HG03280 (cell line): ENCODE data around the gene UNC13C.

Experiments
- ATAC-seq: cut with Tn5 transposase; IDR thresholded peaks from one replicate; pipeline ENCODE4 v1.9.1; 2021; ENCODE audit warnings: mild to moderate bottlenecking, moderate library complexity; ENCODE audit not compliant: unreplicated experiment

Gene UNC13C

DNA sequence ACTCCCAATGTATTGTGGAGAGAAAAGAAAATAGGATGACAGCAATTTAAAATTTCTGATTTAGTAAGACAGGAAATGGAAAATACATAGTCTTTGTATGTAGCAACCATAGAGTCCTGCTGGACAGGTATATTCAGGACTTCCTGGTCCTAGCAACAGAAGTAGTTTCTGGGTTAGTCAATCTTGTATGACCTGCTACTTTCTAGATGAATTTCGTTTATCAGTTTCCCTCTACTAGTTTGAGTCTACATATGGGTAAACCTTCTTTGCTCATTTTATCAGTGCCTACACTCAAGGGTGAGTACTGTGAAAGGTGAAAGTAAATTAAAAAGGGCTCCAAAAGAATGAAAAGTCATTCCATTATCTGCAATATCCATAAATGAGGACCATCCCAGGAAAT, 309.8 kb downstream of the UNC13C start:
- peak; percentile 50 for ATAC-seq

DNA sequence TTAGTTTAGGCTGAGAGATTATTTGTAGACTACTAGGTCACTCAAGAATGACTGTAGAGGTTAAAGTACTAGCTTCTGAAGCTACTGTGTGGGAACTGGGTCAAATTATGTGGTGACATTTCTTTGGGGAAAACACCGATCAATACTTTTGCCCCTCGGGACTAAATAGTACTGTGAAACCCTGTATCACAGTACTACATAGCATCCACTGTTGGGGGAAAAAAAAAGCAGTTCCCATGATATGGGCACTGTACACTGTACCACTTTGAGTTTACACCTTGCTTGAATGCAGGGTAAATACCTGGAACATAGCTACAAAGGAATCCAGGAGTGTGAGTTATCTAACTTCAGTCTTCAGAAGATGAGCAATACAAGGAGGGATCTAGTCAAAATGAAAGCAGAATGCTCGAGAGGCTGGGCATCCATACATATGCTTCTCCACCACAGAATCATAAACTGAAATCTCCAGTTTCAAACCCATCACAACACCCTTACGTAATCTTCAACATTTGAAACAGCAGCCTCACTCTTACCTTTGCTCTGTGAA, 311.4 kb downstream of the UNC13C start:
- ATAC-seq, result peak; percentile 80

DNA sequence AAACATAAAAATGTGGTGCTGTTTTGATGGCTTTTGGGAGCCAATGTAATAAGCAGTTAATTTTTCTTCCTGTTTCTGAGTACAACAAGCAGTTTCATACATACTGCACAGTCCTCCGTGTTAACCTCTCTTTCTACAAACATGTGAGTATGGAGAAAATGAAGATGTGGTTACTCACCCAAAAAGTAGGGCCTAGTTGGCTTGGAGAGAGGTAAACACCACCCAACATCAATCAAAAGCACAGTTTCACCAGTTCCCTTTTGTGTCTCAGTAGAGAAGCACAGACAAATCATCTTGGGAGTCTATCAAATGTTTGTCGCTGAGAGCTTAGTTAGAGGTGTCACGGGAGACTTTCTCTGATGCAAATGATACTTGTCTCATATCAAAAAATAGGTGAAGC, 320.2 kb downstream of the UNC13C start:
- ATAC-seq, result no peak

DNA sequence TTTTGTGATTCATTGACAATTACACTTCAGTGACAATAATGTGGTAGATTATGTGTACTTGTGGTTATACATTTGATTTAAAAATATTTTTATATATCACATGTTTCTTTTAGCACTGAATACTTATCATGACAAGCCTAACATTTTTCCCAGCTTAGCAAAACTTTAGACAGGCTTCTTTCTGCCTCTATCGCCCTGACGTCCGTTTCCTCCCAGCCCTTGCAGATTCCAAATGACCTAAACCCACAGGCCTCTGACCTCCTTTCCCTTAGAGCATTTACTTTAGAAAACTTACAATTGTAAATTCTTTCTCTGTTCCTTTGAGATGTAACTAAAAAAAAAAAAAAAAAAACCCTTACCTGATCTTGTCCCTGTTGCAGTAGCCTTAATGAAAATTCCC, 326.1 kb downstream of the UNC13C start:
- no peak for ATAC-seq

DNA sequence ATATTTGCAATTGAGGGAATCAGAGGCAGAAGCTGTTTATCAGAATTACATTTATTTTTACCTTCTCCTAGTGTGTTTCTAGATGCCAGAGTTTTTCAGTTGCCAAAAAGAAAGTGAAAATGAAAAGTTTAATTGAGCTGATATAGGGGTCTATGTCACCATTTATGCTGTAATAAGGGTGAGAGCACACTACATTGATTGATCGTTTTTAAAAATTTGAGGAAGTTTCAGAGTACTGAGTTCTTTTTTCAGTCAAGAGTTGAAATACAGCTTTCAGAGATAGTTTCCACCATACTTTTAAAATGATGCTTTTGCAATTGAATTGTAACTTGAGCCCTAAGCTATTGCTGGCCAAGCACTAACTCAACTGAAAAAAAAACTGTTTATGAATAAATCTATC, 326.9 kb downstream of the UNC13C start:
- ATAC-seq, result no peak

DNA sequence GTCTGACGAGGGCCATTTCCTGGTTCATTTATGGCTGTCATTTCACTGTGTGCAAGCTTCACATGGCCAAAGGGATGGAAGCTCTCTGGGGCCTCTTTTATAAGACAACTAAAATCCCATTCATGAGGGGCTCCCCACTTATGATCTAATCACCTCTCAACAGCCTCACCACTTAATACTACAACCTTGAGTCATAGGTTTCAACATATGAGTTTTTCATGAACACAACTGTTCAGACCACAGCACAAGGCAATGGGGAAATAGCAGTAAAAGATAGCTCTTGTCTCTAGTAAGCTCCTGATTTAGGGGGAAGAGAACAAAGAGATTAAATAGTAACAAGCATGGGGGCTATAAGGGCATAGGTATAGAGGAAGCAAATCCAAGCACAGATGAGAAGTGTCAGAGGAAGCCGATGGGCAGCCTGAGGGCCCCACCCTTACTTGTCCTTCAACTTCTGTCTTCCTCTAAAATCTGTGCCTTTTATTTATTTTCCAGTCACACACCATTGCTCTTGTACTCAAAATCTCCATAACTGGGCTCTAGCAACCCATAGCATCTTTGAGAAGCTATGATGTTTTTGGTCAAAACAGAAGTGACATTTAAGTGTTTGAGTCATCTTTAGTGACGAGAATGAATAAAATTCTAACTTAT, 329.1 kb downstream of the UNC13C start:
- peak; percentile 60 for ATAC-seq

DNA sequence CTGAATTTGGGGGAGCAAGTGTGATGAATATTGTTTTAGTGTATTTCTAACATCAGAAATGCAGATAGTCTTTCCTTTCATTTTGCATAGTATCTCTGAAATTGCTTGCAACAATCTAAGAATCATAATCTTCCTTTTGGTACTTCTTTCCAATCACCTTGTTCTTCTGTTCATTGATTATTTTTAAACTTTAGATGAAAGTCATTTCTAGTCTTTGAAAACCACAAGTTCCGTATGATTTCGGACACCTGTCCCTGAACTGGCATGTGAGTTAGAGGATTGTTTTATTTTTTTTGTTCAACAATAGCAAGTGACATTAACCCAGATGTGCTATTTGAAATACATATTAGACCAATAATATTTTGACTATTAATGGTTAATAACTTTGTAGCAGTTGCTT, 329.7 kb downstream of the UNC13C start:
- ATAC-seq, result peak; percentile 32

DNA sequence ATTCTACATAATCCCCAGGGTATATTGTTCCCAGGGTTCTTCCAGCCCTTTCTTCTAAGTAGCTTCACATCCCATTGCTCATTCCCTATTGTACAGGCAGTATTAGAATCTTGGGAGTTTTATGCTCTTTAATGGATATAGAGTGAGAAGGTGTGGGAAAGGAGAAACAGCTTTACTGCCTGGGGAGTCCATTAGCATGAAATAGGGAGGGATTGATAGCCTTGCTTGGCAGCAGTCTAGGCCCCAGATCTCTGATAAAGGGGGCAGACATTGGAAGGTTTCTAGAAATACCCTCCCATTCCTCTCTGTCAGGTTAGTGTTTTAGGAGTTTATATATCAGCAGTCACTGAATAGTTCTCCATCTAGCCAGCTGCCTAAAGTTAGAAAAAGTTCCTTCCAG, 334.3 kb downstream of the UNC13C start:
- ATAC-seq, result no peak

DNA sequence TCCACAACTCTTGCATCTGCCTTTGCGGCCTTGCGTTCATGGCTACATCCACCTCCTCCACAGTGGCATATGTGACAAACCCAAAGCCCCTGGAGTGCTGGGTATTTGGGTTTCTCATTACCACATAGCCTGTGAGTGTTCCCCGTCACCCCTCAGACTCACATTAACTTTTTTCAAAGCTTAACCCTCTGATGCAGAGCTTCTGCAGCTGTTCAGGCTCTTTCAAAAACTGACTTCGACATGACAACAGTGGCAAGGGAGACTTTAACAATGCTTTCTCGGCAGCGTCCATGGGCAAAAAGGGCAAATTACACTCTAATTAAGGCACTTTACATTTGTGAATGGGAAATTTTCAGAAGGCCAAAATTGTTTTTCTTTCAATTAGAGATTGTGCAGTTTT, 343.2 kb downstream of the UNC13C start:
- no peak for ATAC-seq

DNA sequence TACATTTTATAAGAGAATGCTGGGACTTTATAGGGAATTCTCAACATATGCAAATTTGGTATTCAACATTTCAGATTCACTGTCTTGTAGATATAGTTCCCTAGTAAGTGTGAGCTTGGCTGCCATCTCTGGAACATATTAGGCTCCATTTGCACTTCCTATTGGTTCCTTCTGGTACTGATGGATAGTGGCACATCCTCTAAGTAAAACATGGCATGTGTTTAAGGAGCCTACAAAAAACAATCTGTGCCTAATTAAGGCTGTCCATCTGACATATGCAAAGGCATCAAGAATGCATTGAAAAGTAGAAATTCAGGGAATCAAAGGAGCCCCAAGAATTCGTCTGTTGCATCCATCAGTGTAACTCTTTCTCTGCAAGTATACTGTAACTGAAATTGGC, 344.1 kb downstream of the UNC13C start:
- ATAC-seq, result no peak

DNA sequence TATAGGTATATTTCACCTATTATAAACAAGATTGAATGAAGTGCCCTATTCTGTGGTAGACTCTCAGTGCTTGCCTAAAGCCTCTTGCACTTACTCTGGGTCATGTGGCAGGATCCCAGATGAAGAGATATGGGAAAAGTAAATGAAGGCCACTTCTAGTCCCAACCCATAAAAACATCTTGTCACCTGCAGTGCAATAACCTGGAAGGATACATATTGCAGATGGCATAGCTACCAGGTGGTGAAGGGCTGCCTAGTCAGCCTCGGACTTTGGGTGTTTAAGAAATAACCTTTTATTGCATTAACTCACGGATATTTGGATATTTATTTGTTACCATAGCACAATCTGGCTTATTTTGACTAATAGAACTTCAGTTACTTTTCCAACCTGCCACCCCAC, 367.1 kb downstream of the UNC13C start:
- ATAC-seq, result no peak

DNA sequence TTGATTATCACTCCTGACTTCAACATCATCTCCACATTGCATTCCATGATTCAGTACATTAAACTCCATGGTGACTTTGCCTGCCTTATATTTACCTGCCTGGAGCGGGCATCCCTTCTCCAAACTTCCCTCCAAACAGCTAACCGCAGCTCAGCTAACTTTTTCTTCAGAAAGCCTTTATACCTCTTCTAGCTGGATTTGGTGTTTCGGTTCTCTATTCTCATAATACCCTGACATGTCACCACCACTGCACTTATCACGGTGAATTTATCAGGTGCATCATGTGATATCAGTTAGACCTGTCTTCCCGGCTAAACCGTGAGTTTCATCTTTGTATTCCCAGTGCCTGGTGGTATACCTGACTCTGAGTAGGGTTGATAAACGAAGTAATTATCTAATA, 367.6 kb downstream of the UNC13C start:
- no peak for ATAC-seq

DNA sequence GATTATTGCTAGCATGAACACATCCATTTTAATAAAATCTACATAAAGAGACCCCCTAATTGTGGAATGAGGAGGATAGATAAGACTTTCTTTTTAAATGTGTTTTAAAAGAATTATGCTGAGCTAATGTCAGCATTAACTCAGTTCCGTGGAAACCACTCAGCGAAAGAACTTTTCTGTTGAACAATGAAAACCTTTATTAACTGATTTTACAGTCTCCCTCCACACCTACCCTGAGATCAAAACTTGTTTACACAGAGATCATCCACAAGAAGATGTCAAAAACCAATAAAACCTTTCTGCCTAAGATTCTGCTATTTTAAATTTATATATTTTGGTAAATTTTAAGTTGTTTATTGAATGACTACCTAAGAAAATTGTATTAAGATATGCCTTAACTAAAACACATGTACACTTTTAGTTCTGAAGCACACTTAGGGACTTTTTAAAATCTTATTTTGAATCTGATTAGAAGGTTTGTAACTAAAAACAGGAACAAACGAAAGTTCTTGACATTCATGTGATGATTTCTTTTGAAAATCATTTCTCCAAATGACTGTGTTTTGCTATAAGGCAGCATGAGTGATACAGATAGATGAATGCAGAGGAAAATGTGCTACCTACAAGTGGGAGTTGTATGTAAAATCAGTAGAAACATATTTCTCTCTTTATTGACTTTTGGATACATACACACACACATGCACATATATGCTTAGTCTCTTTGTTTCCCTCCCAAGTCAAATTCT, 369.0 kb downstream of the UNC13C start:
- peak; percentile 51 for ATAC-seq

DNA sequence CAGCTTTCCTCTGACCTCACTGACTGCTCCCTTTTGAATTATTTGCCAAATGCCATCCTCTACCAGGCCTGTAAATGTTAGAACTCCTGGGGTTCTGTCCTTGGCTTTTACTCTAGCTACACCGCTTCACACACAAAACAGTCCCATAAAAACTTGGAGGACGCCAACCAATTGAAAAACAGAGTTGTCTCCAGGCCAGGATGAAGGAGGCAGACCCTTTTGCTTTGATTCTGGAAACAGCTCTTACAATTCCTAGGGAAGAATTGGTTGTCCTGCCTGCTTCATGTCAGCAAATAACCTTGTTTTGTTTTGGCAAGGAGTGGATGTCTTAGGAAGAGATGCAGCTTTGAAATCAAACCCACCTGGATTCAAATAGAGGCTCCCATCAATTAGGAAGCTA, 375.5 kb downstream of the UNC13C start:
- no peak for ATAC-seq

DNA sequence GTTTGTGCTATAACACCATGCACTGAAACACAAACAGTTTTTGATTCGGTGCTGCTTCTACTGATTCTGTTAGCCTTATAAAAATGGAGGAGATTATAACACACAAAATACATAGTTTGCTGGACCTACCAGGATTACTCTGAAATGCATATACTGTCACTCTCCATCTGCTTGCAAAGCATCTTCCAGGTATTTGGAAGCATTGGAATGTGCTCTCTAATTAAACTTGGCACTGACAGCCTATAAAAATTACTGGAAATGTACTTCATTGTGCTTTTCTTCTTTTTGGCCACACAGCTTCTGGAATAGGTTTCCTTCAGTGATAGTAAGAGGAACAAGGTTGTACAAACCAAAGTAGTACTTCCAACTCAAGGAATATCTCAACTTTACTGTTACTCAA, 376.1 kb downstream of the UNC13C start:
- ATAC-seq, result no peak

DNA sequence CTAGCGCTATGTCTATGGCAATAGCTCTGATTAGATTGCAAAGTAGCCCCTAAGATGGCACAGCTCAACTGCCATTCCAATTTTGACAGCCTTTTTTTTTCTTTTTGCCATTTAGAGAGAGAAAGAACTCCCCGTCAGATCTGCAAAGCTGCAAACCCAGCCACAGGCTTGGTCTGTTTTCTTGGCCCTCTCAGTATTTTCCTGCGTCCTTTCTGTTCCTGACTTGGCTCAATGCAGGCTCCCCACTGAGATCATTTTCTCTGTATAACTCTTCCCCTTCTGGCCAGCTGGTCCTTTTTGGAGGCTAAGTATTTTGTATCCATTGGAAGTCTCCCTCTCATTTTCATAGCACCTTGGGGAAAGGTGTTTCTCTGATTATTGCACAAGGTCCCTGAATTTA, 386.7 kb downstream of the UNC13C start:
- ATAC-seq, result no peak

DNA sequence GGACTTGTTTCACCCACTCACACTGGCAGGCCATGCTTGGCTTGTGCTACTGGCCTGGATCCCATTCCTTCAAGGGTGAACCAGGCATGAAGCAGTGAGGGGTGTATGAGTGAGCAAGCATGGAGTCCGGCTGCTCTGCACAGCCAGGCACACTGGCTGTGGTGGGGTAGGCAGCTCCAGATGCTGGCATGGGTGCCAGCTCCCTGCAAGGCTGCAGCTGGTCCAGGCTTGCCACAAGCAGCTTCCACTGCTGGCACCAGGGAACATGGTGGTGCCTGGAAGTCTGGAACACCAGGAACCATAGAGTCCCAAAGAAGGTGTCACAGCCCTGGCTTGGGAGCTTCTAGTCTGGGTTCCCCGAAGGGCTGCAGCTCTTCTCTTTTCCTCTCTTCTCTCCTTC, 395.1 kb downstream of the UNC13C start:
- no peak for ATAC-seq

DNA sequence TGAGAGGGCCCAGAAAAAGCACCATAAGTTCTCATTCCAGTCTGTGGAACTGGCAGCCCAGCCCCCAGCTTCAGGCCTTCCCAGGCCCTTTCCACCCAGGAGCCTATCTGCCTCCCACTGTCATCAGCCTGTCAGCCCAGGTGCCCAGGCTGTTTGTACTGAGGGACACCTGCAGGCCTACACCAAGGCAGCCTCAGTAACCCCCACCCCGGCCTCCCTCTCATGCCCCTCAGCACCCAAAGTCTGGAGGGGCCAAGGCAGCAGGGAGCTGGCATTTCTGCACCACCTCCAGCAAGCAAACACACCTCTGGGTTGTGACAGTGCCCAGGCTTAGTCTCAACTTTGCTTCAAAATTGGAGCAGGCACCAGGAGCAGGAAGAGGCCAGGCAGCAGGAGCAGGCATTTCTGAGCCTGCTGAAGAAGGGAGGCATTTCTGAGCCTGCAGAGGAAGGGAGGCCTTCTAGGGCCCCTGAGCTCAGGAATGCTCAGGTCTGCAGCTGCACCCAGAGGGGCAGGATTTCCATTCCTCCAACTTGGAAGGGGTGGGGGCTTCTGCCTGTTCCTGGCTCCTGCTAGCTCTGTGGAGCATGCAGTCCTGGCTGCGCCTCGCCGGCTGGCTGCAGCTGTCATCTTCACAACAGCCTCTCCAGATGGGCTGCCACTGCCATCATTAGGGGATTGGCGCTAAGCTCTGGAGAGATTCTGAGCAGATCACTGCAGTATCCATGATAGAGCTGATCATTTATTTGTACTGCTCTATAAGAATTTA, 396.1 kb downstream of the UNC13C start:
- ATAC-seq, result no peak

DNA sequence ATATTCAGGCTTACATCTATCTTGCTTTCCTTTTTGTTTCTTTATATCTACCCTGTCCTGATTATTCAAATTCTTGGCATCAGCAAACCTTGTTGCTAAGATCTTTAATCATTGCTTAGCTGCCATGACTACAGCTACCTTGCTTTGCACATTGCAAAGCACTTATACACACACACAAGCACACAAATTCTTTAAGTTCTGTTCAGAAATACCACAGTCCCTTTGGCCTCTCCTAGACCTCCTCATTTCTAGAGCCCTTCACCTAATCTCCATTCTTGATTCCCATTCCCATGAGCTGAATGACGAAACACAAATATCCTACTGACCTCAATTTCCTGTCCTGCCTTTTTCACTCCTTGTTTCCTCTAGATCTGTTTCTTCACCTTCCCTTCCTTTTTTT, 409.6 kb downstream of the UNC13C start:
- no peak for ATAC-seq

DNA sequence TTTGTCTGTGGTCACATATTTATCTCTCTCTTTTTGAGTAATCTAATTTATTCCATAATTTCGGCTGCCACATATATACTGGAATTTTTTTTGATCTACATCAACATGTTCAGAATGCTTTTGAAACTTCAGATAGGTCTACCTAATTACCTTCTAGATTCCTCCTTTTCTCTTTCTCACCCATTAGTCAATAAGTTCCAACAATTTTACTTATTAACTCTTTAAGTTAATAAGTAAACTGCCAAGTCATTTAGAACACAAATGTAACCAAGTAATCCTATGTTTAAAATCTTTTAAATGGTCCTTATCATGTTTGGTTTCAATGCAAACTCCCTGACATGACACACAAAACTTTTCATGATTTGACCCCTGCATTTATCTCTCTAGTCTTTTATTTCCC, 410.5 kb downstream of the UNC13C start:
- no peak for ATAC-seq

DNA sequence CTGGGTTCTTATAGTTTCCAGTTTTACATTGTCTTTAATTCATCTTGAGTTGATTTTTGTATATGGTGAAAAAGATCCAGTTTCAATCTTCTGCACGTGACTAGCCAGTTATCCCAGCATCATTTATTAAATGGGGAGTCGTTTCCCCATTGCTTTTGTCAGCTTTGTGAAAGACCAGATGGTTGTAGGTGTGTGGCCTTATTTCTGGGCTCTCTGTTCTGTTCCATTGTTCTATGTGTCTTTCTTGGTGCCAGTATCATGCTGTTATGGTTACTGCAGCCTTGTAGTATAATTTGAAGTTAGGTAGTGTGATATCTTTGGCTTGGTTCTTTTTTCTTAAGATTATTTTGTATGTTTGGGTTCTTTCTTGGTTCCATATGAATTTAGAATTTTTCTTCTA, 432.2 kb downstream of the UNC13C start:
- no peak for ATAC-seq

DNA sequence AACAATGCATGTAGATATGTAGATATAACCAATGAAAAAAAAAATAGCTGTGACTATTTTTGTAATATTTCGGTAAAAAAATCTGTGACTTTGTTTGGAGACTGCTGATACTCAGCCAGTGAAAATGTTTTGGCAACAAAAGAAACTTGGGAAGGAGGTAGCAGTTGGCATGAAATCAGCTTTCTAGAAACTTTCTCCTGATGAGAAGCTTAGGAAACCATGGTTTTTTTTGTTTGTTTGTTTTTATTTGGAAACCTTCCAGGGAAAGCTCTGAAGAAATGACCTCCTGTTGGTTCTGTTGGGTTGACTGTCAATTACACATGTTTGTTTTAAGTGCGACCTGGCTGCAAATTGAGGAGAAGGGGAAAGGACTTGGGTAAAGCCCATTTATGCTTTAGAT, 445.9 kb downstream of the UNC13C start:
- no peak for ATAC-seq
